Measurements from ENCODE around the gene LYZL1.
"Not testable (repeated sequence)": the region's sequence is repeated elsewhere in the genome, so short reads cannot be mapped to it uniquely, and the experiment has no call there.

LYZL1 gene

GRCh38 chr10:29263506-29263905 is 25.4 kb upstream of the LYZL1 start:
- no peak for DNase-seq (ENCODE audit: low spot score)

DNA sequence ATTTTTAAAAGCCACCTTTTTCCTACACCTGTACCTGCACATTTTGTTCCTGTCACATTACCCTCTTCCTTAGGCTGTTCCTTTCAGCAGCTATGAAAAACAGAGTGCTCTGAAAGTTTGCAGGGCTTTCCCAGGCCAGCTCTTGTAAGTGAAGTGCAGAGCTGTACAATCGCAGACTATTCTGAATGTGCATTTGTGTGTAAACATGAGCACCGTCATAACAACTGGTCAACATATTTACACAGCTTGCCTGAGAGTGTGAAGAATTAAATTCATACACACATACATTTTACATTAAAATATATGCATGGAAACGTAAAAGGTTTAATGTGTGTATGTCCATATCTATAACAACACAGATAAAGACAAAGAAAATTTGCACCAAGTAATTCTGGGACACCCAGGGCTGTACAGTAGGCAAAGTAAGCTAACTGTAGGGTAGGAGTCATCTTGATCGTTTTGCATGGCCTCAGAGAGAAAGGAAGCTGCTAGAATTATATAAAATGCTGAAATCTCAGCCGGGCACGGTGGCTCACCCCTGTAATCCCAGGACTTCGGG is 23.6 kb upstream of the LYZL1 start:
- no peak for DNase-seq (ENCODE audit: low spot score)

GRCh38 chr10:29266641-29267040 is 22.2 kb upstream of the LYZL1 start:
- no peak for DNase-seq (ENCODE audit: low spot score)

GRCh38 chr10:29268011-29268410 is 20.9 kb upstream of the LYZL1 start:
- DNase-seq (ENCODE audit: low spot score): peak; percentile 28

GRCh38 chr10:29269486-29269885 is 19.4 kb upstream of the LYZL1 start:
- DNase-seq (ENCODE audit: low spot score): no peak

GRCh38 chr10:29270883-29271282 is 18.0 kb upstream of the LYZL1 start:
- DNase-seq (ENCODE audit: low spot score): no peak

DNA sequence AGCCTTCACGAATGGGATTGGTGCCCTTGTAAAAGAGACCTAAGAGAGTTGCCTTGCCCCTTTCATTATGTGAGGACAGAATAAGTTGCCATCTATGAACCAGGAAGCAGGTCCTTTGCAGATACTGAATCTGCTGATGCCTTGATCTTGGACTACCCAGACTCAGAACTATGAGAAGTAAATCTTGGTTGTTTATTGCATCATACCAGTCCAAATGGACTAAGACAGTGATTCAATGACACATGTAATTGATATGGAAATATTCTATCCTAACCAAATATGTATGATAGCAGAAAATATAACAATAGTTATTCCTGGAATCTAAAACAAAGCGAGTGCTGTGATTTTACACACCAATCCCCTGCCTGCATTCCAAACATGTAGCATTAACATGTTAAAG is 17.0 kb upstream of the LYZL1 start:
- no peak for DNase-seq (ENCODE audit: low spot score)

DNA sequence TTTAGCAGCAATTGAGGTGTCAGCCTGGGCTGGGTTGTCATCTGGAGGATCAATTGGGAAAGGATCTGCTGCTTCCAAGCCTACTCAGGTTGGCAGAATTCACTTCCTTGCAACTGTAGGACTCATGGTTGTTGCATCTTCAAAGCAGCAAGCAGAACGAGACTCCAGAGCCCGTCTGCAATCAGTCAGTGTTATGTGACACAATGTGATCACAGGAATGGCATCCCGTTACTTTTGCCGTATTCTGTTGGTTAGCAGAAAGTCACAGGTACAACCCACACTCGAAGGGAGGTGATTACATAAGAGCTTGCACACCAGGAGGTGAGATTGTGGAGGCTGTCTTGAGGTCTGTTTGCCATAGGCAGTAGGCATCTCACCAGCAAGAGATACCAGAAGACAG is 15.4 kb upstream of the LYZL1 start:
- DNase-seq (ENCODE audit: low spot score): peak; percentile 22

DNA sequence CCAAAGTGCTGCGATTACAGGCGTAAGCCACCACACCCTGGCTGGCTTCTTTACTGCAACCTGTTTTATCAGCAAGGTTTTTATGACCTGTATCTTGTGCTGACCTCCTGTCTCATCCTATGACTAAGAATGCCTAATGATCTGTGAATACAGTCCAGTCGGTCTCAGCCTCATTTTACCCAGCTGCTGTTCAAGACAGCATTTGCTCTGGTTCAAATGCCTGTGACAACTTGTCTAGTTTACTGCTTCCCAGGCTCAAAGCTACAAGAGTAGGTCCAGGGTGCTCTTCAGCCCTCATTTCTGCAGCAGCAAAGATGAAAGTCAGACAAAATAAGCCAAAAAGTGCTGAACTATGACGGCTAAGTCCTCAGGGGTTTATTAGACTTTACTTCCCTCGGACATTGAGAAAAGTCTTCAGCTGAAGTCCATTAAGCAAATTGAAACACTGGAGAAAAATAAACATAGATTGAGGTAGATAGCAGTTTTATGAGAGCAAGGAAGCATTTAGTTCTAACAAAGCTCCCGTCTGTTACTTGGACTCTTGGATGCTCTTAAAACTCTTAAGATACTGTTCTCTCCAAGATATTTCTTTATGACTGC is 12.5 kb upstream of the LYZL1 start:
- DNase-seq (ENCODE audit: low spot score): no peak

DNA sequence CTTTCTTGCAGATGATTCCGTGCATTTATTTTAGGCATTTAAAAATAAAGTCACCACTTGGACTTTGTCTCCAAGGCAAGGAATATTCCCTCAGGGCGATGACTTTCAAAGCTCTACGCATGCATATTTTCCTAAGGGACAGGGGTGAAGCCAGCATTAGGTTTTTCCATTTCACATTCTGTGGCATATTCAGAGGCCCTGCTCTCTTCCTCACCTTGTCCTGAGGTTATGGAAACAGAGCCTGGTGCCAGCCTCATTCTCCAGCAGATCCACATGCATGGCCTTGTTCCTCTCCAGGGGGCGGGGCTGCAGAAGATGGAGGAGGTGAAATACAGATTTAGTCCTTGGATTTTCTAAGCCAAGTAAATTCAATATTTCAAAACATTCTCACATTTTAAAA is 11.6 kb upstream of the LYZL1 start:
- DNase-seq (ENCODE audit: low spot score): no peak

- DNase-seq (ENCODE audit: low spot score): no peak
Measured at GRCh38 chr10:29279779-29280487, 8.9 kb upstream of the LYZL1 start.

DNA sequence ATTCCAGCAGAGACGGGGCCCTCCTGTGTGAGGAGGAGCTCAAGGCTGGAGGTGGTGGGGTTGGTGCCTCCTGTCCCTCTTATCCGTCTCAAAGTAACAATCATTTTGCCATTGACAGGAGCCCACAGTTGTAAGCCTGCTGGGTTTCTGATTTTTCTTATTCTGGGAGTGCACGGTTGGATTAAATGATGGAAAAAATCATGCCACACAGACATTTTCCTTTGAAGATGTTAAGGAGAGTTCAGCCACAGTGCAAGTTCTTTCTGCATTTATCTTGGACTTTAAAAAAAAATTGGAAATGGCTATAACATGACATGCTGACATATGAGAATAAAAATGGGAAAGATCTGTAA is 8.4 kb upstream of the LYZL1 start:
- no peak for DNase-seq (ENCODE audit: low spot score)

DNA sequence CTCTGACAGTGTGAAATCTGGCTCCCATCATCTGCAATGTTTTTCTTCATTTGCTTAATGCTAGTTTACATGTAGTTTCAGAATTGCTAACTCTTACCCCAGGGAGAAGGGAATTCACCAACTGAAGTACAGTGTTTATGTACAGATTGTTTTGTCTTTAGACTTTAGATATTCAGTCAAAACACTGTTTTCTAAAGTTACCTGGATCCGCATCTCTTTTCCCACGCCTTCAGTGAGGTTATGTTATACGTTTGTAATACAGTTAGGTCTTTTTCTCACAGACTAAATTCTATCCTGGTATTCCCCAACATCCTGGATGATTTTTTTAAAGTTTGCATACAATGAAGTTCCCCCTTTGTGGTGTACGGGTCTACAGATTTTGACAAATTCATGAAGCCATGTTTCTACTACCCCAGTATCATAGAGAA is 3.2 kb upstream of the LYZL1 start:
- no peak for DNase-seq (ENCODE audit: low spot score)

DNA sequence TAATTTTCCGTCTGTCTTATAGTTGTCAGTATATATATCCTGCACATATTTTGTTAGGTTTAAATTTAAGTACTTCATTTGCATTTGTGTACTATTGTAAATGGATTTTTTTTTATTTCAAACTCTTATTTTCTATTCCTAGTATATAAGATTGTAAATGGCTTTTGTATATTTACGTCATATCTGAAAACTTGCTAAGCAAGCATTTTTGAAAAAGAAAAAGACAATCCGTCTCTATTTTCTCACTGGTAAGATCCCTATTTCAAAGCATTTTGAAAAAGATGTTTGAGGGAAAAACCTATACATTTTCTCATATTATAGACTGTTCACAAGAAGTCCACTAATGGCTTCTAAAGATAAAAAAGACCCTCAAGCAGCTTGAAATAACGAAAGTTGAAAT is 1.2 kb upstream of the LYZL1 start:
- DNase-seq (ENCODE audit: low spot score): no peak

DNA sequence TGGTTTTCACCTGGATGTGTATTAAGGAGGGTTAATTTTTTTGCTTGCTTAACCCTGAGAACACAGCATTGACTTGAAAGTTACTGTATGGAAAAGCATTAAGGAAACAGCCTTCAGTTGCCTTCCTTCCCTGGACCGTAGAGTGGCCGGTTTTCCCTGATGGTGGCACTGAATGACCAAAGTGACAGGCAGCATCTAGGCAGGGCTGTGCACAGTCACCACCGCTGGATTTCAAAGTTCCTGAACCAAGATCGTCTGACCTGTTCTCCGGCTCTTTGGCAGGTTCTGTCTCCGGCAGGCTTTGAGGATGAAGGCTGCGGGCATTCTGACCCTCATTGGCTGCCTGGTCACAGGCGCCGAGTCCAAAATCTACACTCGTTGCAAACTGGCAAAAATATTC is 2.7 kb downstream of the LYZL1 start:
- not testable (repeated sequence) for DNase-seq (ENCODE audit: low spot score)

DNA sequence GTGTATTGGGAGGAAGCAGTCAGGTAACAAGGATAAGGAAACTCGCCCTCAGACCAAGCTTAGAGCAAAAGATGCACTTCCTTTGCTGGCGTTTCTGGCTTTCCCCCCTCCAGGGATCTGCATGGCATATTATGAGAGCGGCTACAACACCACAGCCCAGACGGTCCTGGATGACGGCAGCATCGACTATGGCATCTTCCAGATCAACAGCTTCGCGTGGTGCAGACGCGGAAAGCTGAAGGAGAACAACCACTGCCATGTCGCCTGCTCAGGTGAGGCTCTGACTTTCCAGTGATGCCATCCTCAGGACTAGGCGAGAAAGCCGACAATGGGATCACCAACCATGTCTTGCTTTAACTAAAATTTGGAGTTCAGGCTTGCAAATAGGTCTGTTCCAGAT is 3.5 kb downstream of the LYZL1 start:
- not testable (repeated sequence) for DNase-seq (ENCODE audit: low spot score)

DNA sequence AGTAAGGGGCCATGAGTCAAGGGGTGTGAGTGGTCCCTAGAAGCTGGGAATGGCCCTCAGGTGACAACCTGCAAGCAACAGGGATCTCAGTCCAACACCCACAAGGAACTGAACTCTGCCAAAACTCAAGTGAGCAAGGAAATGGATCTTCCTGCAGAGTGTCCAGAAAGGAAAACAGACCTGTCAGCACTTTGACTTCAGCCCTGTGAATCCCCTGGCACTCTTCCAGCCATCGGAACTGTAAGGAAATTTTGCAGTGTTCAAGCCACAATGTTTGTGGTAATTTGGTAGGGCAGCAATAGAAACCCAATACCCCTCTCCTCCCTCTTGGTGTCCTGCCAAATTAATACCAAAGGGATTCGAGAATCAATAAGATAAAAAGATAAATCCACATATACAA is 6.9 kb downstream of the LYZL1 start:
- DNase-seq (ENCODE audit: low spot score): no peak

GRCh38 chr10:29297678-29298077 is 8.8 kb downstream of the LYZL1 start:
- DNase-seq (ENCODE audit: low spot score): no peak

DNA sequence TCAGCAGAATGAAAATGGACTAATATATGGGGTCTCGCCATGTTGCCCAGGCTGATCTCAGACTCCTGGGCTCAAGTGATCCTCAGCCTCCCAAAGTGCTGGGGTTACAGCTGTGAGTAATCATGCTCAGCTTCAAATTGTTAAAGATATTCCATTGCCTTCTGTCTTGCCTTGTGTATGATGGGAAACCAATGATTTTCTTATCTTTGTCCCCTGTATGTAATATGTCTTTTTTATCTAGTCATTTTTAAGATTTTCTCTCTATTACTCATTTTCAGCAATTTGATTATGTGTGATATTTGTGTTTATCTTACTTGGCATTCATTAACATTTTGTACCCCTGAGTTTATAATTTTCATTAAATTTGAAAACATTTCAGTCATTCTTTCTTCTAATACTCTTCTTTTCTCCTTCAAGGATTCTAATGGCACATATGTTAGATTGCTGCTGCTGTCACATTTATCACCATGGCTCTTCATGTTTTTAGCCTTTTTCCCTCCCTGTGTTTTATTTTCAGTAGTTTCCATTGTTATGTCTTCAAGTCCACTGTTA is 12.6 kb downstream of the LYZL1 start:
- no peak for DNase-seq (ENCODE audit: low spot score)

GRCh38 chr10:29302499-29302898 is 13.6 kb downstream of the LYZL1 start:
- DNase-seq (ENCODE audit: low spot score): no peak

DNA sequence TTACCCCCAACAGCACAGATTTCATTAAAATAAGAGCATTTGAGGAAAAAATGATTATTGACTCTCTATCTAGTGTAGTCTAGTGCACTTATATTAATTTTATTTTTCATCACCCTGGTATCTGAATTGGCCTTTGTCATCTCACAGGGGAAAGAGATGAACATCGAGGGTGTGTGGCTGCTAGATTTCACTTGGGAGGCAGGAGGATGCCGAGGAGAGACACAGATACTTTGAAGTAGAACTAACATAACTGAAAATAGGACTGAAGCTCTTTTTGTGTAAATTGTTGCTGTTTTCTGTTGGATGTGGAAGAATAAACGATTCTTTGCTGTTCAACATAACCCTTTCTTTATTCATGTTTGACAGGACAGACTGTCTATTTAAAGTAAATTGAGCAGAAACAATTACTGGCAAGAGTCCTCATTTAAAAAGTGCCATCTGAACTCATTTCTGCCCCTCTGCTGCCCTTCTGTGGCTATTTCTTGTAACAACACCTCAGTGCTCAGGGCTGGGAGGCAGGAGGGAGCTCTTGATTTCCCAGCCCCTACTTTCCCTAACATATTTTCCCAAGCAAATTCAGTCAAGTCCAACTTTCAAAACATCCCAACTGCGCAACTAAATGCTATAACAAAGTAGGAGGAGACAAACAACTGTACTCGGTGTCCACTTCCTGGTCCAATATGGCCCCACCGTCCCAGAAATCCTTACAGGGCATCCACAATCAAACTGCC is 15.6 kb downstream of the LYZL1 start:
- DNase-seq (ENCODE audit: low spot score): peak; percentile 73

- DNase-seq (ENCODE audit: low spot score): no peak
Measured at GRCh38 chr10:29304995-29305335, 16.1 kb downstream of the LYZL1 start.

DNA sequence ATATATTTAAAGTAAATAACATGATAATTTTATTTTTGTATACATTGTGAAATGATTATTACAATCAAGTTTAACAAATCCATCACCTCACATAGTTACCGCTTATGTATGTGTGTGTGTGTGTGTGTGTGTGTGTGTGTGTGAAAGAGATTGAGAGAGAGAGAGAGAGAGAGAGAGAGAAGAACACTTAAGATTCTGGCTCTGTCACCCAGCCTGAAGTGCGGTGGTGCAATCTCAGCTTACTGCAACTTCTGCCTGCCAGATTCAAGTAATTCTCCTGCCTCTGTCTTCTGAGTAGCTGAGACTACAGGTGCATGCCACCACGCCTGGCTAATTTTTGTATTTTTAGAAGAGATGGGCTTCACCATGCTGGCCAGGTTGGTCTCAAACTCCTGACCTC is 17.8 kb downstream of the LYZL1 start:
- no peak for DNase-seq (ENCODE audit: low spot score)
